GM18858 (cell line): ENCODE measurements around the gene EDEM3.

ENCODE experiments used
- ATAC-seq: cut with Tn5 transposase; IDR thresholded peaks from one replicate; pipeline ENCODE4 v1.9.1; 2021; ENCODE audit not compliant: unreplicated experiment

Gene EDEM3

DNA sequence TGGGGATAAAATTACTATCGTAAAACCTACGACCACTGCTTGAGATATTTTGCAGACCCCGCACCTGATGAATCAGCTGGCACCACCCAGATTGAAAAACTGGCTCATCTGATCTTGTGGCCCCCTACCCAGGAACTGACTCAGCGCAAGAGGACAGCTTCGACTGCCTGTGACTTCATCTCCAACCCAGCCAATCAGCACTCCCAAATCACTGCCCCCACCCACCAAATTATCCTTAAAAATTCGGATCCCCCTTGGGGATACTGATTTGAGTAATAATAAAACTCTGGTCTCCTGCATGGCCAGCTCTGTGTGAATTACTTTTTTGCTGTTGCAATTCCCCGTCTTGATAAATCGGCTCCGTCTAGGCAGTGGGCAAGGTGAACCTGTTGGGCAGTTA, 81.4 kb downstream of the EDEM3 start:
- no peak for ATAC-seq

DNA sequence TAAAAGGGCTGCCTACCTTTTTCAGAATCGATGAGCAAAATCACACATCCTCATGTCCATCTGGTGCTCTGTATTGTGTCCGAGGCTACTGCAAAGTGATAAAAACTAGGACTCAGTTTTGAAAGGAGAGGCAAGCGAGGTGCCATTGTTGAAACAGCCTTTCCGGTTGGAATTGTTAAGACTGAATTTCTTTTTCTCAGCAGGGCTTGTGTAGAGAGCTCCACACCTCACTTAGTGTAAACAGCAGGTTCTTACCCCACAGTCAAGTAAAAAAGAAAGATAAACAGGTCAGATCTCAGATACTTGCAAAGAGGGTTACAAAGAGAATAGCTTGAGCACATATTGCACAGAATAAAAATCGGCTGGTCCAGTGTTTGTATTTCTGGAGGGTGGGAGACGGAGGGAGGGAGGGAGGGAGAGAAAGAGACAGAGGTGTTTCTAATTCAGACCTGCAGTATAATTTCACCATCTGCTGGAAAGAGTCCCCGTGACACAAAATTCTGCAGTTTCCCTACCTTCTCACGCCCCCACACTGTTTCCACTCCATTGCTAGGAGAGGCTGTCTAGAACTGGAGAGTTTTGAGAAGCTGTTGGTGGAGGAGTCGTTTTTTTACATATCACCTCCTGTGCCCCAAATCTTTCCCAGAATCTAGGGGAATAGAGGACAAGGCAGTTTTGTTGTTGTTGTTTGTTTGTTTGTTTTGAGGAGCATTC, 82.5 kb downstream of the EDEM3 start:
- no peak for ATAC-seq

- ATAC-seq: no peak
These were observed 85.3 kb downstream of the EDEM3 start for GRCh38 chr1:184669391-184669790.

GRCh38 chr1:184665360-184665759, 89.3 kb downstream of the EDEM3 start:
- no peak for ATAC-seq

GRCh38 chr1:184664661-184665060, 90.0 kb downstream of the EDEM3 start:
- no peak for ATAC-seq

- ATAC-seq: no peak
These were observed 90.5 kb downstream of the EDEM3 start for GRCh38 chr1:184664042-184664660.

DNA sequence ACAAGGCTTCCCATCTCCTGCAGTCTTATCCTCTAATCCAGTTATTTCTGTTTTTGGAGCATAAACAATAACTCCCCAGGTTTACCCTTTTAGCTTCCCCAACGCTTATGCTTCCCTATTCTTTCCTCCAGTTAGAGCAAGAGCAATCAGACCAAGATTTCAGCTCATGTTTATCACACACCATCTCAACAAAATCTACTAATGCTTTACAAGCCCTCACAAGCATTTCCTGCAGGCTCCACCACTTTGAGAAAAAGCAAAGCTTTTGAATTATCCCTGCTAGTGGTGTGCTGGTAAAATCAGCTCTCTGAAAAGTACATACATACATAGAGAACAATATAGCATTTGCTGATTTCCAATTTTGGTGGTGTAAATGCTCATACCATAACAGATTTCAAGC, 92.9 kb downstream of the EDEM3 start:
- ATAC-seq: no peak

DNA sequence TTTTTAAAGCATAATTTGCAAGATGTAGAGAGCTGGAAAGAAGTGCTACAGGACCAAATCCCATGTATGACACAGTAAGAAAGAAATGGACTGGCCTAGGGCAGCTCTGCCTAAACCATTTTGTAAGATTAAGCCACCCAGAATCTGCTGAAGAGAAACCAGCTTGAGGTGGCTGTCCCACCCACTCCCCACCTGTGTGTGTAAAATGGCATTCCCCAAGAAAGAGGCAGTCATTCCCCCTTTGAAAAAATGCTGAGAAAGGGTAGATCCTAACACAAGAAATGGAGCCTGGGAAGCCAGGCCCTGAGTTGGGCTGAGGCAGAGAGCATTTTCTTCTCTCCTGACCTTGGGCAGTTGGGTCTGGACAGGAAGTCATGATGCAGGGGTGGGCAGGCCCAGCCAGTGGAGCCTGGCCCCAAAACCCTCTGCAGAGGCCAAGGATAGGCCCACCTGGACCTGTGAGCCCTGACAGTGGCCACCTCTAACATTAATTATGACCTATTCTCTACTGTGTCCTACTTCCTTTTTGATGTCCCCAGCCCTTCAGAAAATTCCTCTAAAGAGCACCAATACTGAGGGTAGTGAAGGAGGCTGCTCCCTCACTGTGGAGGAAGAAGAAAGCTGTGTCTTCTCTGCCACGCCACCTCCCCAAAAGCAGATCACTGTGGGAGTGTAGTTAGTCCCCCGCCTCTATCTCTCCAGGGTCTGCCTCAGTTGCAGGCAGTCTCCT, 94.0 kb downstream of the EDEM3 start:
- ATAC-seq: no peak

DNA sequence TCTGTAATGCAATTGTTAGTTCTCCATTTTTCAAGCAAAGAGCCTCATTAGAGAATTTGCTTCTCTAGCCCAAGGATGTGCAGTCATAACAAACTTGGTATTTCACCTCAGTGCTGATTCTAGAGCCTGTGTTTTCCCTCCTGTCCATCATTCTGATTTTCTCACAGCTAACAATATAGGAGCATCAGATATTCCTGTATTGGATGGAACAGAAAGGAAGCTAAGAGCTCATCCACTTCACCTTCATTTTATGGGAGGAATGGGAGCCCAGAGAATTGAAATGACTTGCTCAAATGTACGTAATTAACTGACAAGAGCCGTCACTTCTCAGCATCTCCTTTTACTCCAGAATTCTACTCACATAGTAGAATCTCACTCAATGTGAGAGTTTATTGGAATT, 96.6 kb downstream of the EDEM3 start:
- no peak for ATAC-seq

DNA sequence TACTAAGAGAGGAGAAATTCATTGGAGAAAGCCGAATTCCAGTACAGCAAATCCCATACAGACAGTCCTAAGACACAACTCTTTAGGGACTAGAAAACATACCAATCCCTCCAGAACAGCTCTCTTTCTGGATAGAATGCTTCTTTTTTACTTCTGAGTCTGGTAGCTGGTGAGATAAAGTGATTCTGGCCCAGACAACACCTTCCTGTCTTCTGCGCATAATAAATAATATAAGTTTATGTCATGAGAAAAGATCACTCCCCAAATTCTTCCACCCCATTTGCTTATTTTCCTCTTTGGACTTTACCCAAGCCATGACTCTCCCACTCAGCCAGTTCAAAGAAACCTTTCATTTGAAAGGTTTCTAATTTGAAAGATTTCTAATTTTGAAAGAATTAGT, 98.4 kb downstream of the EDEM3 start:
- ATAC-seq: no peak

- no peak for ATAC-seq
These were observed 99.5 kb downstream of the EDEM3 start for GRCh38 chr1:184655185-184655584.

DNA sequence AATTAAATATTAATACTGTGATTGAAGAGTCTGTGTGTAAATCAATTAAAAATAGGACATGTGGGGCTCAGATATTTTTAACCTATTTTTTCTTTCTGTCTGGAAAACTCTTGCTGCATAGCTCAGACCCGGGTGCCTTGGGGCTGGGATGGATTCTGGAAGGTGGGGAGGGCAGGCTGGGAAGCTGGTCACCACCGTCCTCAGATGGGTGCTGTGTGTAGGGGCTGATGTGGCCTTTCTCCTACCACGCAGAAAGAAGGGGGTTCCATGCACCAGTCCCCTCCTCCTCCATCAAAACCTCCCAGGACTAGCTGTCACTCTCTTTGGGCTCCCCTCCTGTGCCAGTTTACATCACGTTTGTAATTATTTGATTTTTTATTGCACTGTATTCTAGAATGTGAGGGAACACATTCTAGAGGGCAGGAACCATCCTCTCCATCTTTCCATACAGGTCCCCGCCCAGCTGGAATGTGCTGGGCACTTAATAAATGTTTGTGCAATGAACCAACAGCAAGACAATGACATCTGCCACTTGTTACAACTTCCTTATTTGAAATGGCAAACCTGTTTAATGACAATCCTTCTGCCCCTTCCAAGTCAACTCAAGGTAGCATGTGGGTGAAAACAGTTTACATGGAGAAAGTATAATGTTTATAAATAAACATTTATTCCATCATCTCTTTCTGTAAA, 104.3 kb downstream of the EDEM3 start:
- no peak for ATAC-seq

DNA sequence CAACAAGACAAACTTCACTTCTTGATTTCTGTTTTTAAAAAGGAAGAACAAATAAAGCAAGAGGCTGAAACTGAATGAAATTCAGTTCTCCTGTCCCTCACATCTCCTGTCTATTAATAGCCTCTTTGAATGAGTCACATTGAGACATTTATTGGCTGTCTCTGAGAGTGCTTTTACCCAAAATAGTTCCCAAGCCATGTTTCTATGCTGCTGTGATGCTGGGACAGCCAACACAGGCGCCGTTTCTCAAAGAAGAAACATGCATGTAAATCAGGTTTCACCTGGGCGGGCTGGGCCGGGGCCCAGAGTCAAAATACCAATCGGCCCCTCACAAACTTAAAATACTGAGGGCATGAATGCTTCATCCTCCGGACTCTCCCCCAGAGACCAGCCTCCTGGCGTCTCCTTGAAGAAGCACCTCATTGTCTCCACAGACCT, 105.2 kb downstream of the EDEM3 start:
- peak; percentile 95 for ATAC-seq

GRCh38 chr1:184648856-184649201, 105.8 kb downstream of the EDEM3 start:
- ATAC-seq: no peak

DNA sequence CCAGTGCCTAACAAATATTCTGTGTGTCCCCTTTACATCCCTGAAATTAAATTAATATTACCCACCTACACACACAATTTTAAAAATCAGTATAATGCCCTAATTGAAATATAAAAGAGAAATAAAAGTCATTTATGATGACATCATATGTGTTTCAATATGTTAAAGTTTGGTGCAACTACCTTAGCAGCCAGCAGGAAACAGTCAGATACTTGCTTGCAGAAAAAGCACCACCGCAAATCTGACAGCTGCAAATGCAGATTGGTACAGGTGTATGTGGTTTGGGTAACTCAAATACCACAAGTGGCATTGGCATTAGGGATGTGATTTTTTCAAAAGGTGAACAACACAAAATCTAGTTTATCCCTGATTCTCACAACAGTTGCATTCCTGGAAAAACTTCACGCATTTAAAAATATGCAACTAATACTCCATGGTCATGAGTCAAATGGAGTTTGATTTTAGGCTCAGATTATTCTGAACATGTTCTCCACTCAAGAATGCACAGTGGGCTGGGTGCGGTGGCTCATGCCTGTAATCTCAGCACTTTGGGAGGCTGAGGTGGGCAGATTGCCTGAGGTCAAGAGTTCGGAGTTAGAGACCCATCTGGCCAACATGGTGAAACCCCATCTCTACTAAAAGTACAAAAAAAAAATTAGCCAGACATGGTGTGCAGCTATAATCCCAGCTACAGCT, 106.3 kb downstream of the EDEM3 start:
- ATAC-seq: no peak

GRCh38 chr1:184647471-184647870, 107.2 kb downstream of the EDEM3 start:
- no peak for ATAC-seq

GRCh38 chr1:184646824-184647223, 107.8 kb downstream of the EDEM3 start:
- ATAC-seq: no peak

GRCh38 chr1:184646178-184646701, 108.4 kb downstream of the EDEM3 start:
- ATAC-seq: no peak

- no peak for ATAC-seq
These were observed 109.9 kb downstream of the EDEM3 start for GRCh38 chr1:184644771-184645170.

DNA sequence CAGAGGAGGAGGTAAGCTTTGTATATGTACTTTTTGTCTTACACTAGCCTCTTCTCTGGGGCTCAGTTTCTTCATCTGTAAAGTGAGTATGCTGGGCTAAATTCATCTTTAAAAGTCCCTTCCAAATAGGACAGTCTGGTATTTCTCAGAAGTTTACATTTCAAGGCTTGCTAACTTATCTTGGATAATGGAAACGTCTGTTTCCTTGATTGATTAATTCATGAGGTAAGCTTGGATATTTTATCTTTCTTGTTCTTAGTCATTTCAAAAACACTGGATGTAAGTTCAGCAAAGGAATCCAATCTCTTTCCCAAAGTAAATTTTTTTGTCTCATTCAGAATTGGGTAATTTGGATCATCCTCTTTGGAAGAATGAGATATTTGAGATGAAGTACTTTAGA, 111.0 kb downstream of the EDEM3 start:
- ATAC-seq: no peak

DNA sequence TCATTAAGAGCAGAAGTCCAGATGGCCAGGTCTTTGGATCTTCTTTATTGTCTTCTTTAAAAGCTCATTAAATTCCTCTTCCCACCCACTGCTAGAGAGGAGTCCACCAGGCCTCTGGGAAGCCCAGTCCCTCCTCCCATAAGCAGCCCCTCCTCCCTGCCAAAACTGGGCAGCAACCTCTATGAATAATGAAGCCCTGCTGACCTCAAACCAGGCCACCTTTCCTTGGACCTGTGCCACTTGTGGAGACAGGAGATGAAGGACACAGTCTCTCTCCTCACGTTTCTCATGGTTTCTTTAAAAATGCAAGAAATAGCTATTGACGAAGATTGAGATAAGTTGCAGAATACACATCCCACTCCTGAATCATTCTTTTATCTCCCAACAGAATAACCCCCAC, 112.8 kb downstream of the EDEM3 start:
- ATAC-seq: no peak
